NB4 (cell line): ENCODE results near the gene EPS8L1.

Experiments used
- MYC ChIP-seq: IDR thresholded peaks from 2 replicates; pipeline ENCODE4 v1.6.1; 2011; ENCODE audit warnings: low read depth, low read length
- POLR2A ChIP-seq: IDR thresholded peaks from 2 replicates; pipeline ENCODE4 v1.6.1; 2011; ENCODE audit warnings: mild to moderate bottlenecking; ENCODE audit not compliant: insufficient read length; ENCODE audit errors: extremely low read depth
- TF ChIP-seq, protein P1 (sequence below): IDR thresholded peaks from one replicate; pipeline ENCODE4 v1.5.1; 2012; ENCODE audit warnings: low read depth, low read length
- TF ChIP-seq, protein P2 (sequence below): IDR thresholded peaks from 2 replicates; pipeline ENCODE4 v1.6.1; 2011; ENCODE audit warnings: low read depth, low read length

DNA sequence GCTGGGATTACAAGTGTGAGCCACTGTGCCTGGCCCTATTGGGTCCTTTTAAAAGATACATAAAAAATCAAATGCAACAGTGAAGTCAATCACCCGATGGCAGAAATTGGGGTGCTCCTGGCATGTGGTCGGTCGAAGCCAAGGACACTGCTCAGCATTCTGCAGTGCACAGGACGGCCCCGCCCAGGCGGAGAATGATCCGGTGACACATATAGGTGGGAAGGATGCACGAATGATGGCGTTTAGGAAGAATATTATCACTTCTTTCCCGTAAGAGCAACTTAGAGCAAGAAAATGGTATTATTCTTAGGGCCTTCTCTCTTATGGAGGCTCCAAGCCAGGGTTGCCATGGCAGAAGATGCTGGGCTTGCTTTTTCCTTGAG is 34.4 kb upstream of the EPS8L1 start:
- TF ChIP-seq, protein P1, sequence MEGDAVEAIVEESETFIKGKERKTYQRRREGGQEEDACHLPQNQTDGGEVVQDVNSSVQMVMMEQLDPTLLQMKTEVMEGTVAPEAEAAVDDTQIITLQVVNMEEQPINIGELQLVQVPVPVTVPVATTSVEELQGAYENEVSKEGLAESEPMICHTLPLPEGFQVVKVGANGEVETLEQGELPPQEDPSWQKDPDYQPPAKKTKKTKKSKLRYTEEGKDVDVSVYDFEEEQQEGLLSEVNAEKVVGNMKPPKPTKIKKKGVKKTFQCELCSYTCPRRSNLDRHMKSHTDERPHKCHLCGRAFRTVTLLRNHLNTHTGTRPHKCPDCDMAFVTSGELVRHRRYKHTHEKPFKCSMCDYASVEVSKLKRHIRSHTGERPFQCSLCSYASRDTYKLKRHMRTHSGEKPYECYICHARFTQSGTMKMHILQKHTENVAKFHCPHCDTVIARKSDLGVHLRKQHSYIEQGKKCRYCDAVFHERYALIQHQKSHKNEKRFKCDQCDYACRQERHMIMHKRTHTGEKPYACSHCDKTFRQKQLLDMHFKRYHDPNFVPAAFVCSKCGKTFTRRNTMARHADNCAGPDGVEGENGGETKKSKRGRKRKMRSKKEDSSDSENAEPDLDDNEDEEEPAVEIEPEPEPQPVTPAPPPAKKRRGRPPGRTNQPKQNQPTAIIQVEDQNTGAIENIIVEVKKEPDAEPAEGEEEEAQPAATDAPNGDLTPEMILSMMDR = no peak
- TF ChIP-seq POLR2A (no peak), MYC (no peak)
- TF ChIP-seq, protein P2, sequence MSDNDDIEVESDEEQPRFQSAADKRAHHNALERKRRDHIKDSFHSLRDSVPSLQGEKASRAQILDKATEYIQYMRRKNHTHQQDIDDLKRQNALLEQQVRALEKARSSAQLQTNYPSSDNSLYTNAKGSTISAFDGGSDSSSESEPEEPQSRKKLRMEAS = no peak
